ENCODE measurements around the gene TNFRSF13B.
A peak's percentile ranks its signal among the peaks of the same experiment; 100 is the strongest.
"Not testable (repeated sequence)": the region's sequence is repeated elsewhere in the genome, so short reads cannot be mapped to it uniquely, and the experiment has no call there.

The TNFRSF13B gene

DNA sequence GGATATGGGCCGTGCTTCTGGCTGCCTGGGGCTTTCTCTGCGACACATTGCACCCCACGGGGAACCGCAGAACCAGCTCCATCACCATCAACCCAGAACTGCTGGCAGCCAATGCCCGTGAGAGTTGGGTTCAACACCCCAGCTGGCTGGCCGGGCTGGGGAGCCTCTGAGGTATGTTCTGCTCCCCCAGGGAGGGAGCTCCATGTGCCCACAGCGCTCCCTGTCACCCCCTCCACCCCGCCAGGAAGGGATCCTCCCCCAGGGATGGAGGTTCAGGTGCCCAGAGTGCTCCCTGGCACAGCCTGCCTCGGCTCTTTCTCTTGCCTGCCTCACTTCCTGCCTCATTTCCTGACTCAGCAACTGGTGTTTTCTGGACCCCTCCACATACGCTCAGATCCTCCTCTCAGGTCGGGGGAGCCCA is 46.1 kb upstream of the TNFRSF13B start:
- ATAC-seq (ENCODE audit: insufficient read depth, low read depth): peak; percentile 72

DNA sequence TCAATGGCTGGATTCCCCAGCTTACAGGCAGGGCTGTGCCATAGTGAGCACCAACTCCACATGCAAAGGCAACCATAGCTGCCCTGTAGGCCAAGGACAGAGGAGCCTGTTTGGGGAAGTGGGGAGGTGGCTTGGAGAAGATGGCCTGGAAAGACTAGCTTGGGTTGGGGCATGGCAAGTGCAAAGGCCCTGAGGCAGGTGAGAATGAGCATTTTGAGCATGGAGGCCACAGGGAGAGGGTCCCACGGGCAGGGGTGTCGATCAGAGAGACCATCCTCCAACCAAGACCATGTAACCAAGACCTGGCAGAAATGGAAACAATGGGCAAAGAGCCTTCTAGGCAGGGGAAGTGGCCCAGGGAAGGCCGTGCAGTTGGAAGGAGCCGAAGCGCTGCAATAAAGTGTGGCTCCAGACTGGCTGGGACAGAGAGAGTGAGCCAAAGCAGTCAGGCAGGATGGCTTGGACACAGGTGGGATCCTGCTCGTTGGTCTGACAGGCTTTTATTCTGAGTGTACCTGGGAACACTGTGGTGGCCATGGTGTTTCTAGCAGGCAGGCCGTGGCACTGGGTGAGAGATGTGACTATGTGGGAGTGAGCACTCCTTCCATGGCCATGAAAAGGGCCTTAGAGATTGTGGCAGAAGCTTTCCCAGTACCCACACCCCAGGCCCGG is 45.6 kb upstream of the TNFRSF13B start:
- no peak for TF ChIP-seq EZH2 (IDR thresholded peaks at IDR 0.05; ENCODE audit: borderline replicate concordance, low read depth, low read length, severe bottlenecking)
- no peaks in the 10 kb centered on the region for H3K9me3 ChIP-seq (ENCODE audit: insufficient read depth, low read length, severe bottlenecking)

More for the DNA sequence above, 46.1 kb upstream of the TNFRSF13B start:
- Histone ChIP-seq H3K9ac (ENCODE audit: low read depth, low read length) (no peak overlapping the region), H2AFZ (ENCODE audit: low read depth, low read length) (peak overlapping the region; percentile 19; the same call in 1 of the 2 replicates), H3K27ac (ENCODE audit: low read length) (0 out of 2 replicates have a peak overlapping the region, but pooled peaks have one; percentile 12), H3K4me1 (ENCODE audit: insufficient read depth, low read length) (peaks cover 23% of the 10 kb centered on the region), H4K20me1 (ENCODE audit: insufficient read depth, low read length) (no peaks in the 10 kb centered on the region), H3K79me2 (ENCODE audit: insufficient read depth, low read length) (no peaks in the 10 kb centered on the region), H3K9me3 (ENCODE audit: insufficient read depth, low read length, severe bottlenecking) (no peaks in the 10 kb centered on the region), H3K27me3 (ENCODE audit: insufficient read depth, low read length, poor library complexity) (no peaks in the 10 kb centered on the region), H3K36me3 (ENCODE audit: insufficient read depth, low read length) (no peaks in the 10 kb centered on the region), H3K4me2 (ENCODE audit: insufficient read depth, low read length) (no peak overlapping the region), H3K4me3 (ENCODE audit: low read depth in 1 of 2, low read length in 2 of 2) (no peak overlapping the region)
- DNase-seq: peak; percentile 45
- no peak for TF ChIP-seq EZH2 (IDR thresholded peaks at IDR 0.05; ENCODE audit: borderline replicate concordance, low read depth, low read length, severe bottlenecking)
- TF ChIP-seq, protein P1, sequence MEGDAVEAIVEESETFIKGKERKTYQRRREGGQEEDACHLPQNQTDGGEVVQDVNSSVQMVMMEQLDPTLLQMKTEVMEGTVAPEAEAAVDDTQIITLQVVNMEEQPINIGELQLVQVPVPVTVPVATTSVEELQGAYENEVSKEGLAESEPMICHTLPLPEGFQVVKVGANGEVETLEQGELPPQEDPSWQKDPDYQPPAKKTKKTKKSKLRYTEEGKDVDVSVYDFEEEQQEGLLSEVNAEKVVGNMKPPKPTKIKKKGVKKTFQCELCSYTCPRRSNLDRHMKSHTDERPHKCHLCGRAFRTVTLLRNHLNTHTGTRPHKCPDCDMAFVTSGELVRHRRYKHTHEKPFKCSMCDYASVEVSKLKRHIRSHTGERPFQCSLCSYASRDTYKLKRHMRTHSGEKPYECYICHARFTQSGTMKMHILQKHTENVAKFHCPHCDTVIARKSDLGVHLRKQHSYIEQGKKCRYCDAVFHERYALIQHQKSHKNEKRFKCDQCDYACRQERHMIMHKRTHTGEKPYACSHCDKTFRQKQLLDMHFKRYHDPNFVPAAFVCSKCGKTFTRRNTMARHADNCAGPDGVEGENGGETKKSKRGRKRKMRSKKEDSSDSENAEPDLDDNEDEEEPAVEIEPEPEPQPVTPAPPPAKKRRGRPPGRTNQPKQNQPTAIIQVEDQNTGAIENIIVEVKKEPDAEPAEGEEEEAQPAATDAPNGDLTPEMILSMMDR (IDR thresholded peaks at IDR 0.05; ENCODE audit: borderline replicate concordance, extremely low read depth, low read length, poor library complexity, severe bottlenecking): no peak

DNA sequence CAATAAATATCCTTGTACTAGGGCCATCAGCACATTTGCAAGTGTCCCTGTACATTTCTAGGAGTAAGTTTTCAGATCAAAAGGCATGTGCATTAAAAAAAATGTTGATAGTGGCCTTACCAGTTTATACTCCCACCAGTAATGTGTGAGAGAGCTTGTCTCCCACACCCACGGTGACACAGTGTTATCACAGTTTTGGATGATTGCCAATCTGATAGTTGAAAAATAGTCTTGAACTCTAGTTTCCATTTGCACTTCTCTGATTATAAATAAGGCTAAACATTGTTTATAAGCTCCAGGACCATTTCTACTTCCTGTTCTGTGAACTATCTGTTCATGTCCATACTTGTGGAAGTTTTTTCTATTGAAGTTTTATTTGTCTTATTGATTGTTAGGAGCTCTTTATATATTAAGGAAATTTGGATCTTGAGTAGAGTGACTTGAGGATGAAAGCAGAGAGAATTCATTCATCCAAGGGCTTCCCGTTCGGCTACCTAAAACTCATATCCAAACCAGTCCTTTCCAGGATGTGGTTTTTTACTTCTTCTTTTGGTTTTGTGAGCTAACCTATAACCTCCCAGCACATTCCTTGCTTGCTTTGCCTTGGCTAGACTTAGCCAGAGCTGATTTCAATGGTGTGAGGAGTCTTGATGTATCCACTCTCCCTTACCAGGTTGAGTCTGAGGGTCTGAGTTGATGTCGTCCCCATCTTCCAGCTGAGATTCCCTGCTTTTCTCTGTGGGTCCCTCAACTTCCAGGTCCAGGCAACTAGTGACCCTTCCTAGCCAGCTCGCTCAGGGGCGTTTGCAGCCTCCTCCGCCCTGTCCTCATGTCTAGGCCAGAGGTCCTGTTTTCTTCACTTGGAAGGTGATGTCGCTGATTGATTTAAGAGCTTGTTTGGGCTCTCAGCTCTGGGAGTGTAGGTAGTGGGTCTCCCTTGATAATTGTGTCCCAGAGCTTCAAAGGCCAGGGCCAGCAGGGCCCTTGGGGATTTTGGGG is 44.6 kb upstream of the TNFRSF13B start:
- H3K79me2 ChIP-seq (ENCODE audit: insufficient read depth, low read length); H3K27ac ChIP-seq (ENCODE audit: low read length); H3K27me3 ChIP-seq (ENCODE audit: insufficient read depth, low read length, poor library complexity); H2AFZ ChIP-seq (ENCODE audit: low read depth, low read length); DNase-seq; H3K4me2 ChIP-seq (ENCODE audit: insufficient read depth, low read length); H3K9me3 ChIP-seq (ENCODE audit: insufficient read depth, low read length, severe bottlenecking); H4K20me1 ChIP-seq (ENCODE audit: insufficient read depth, low read length); H3K9ac ChIP-seq (ENCODE audit: low read depth, low read length); H3K36me3 ChIP-seq (ENCODE audit: insufficient read depth, low read length); H3K4me3 ChIP-seq (ENCODE audit: low read depth in 1 of 2, low read length in 2 of 2): not testable (repeated sequence)
- ATAC-seq (ENCODE audit: insufficient read depth, low read depth): peak; percentile 61; the same call in 1 of the 3 replicates
- H3K4me1 ChIP-seq (ENCODE audit: insufficient read depth, low read length): peaks cover 23% of the 10 kb centered on the region

More for the DNA sequence above, 45.6 kb upstream of the TNFRSF13B start:
- no peaks in the 10 kb centered on the region for H3K79me2 ChIP-seq (ENCODE audit: insufficient read depth, low read length)
- H3K4me1 ChIP-seq (ENCODE audit: insufficient read depth, low read length): peaks cover 23% of the 10 kb centered on the region
- H3K27ac ChIP-seq (ENCODE audit: low read length): no peak overlapping the region
- H3K4me2 ChIP-seq (ENCODE audit: insufficient read depth, low read length): no peak overlapping the region
- H3K9ac ChIP-seq (ENCODE audit: low read depth, low read length): no peak overlapping the region
- no peaks in the 10 kb centered on the region for H3K27me3 ChIP-seq (ENCODE audit: insufficient read depth, low read length, poor library complexity)
- H4K20me1 ChIP-seq (ENCODE audit: insufficient read depth, low read length): no peaks in the 10 kb centered on the region
- ATAC-seq (ENCODE audit: insufficient read depth, low read depth) (no peak), DNase-seq (no peak)
- H3K36me3 ChIP-seq (ENCODE audit: insufficient read depth, low read length): no peaks in the 10 kb centered on the region
- H3K4me3 ChIP-seq (ENCODE audit: low read depth in 1 of 2, low read length in 2 of 2): no peak overlapping the region
- no peak overlapping the region for H2AFZ ChIP-seq (ENCODE audit: low read depth, low read length)

DNA sequence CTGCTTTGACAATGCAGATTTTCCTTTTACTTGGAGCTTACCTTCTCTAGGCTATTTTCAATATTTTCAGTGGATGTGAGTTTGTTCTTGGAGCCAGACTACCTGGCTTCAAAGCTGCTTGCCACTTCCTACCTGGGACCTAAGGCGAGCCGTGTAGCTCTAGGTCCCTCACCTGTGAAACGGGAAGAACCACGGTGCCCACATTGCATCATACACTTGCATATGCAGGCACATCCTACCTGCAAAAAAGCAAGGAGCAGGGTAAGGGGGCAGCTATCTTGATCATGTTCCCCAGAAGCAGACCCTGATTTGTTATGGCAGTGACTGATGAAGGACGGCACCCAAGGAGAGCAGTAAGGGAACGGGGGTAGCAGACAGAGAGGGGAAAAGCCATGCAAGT is 43.3 kb upstream of the TNFRSF13B start:
- no peak overlapping the region for H3K4me2 ChIP-seq (ENCODE audit: insufficient read depth, low read length)
- H3K4me1 ChIP-seq (ENCODE audit: insufficient read depth, low read length): peaks cover 23% of the 10 kb centered on the region
- no peaks in the 10 kb centered on the region for H4K20me1 ChIP-seq (ENCODE audit: insufficient read depth, low read length)

DNA sequence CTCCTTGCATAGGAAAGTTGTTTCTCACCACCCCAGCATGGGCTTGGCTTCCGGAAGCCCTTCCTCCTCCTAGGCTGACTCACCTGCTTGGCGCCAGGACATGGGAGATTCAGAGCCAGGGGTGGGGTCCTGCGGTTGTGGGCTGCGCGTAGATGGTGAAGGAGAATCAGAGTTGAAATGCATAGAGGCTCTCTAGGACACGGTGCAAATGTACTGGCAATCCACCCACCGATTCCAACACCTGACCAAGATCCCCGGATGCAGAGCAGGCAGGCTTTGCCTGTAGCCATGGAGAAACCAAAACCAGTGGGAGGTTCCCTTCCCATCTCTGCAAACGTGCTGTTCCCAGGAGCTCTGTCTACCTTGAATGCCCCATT is 42.8 kb upstream of the TNFRSF13B start:
- not testable (repeated sequence) for H2AFZ ChIP-seq (ENCODE audit: low read depth, low read length); H3K27me3 ChIP-seq (ENCODE audit: insufficient read depth, low read length, poor library complexity); H3K79me2 ChIP-seq (ENCODE audit: insufficient read depth, low read length); H4K20me1 ChIP-seq (ENCODE audit: insufficient read depth, low read length); H3K27ac ChIP-seq (ENCODE audit: low read length); H3K36me3 ChIP-seq (ENCODE audit: insufficient read depth, low read length); H3K9ac ChIP-seq (ENCODE audit: low read depth, low read length); H3K9me3 ChIP-seq (ENCODE audit: insufficient read depth, low read length, severe bottlenecking); H3K4me3 ChIP-seq (ENCODE audit: low read depth in 1 of 2, low read length in 2 of 2); H3K4me2 ChIP-seq (ENCODE audit: insufficient read depth, low read length); ATAC-seq (ENCODE audit: insufficient read depth, low read depth); DNase-seq
- peaks cover 23% of the 10 kb centered on the region for H3K4me1 ChIP-seq (ENCODE audit: insufficient read depth, low read length)

More for the DNA sequence above, 43.3 kb upstream of the TNFRSF13B start:
- Histone ChIP-seq H3K9ac (ENCODE audit: low read depth, low read length) (no peak overlapping the region), H3K4me3 (ENCODE audit: low read depth in 1 of 2, low read length in 2 of 2) (no peak overlapping the region), H3K79me2 (ENCODE audit: insufficient read depth, low read length) (no peaks in the 10 kb centered on the region), H3K27ac (ENCODE audit: low read length) (no peak overlapping the region), H3K9me3 (ENCODE audit: insufficient read depth, low read length, severe bottlenecking) (no peaks in the 10 kb centered on the region), H2AFZ (ENCODE audit: low read depth, low read length) (no peak overlapping the region), H3K36me3 (ENCODE audit: insufficient read depth, low read length) (no peaks in the 10 kb centered on the region), H3K27me3 (ENCODE audit: insufficient read depth, low read length, poor library complexity) (no peaks in the 10 kb centered on the region)
- no peak for TF ChIP-seq EZH2 (IDR thresholded peaks at IDR 0.05; ENCODE audit: borderline replicate concordance, low read depth, low read length, severe bottlenecking)
- TF ChIP-seq, protein P1 (IDR thresholded peaks at IDR 0.05; ENCODE audit: borderline replicate concordance, extremely low read depth, low read length, poor library complexity, severe bottlenecking): no peak
- ATAC-seq (ENCODE audit: insufficient read depth, low read depth) (no peak), DNase-seq (no peak)

All from DND-41 (cell line).